ENCODE measurements around the gene TRIP12.

TRIP12 gene

DNA sequence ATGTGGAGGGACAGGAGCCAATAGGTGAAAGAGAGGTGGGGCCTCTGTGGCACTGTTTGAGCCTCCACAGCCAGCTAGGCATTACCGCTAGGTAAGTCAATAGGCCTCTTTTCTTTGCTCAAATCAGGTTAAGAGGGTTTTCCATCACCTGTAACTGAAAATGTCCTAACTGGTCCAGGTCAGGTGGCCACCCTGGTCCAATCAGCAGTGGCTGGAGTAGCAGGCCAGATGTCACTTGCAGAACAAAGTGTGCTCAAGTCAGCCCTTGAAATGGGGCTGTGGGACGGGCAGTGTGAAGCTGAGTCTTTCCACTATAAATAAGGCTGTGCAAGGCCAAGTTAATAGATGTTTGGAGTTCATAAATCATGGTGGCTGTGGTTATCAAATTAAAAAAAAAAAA lies 21.4 kb upstream of the TRIP12 start (continued):
- TF ChIP-seq, protein P1, sequence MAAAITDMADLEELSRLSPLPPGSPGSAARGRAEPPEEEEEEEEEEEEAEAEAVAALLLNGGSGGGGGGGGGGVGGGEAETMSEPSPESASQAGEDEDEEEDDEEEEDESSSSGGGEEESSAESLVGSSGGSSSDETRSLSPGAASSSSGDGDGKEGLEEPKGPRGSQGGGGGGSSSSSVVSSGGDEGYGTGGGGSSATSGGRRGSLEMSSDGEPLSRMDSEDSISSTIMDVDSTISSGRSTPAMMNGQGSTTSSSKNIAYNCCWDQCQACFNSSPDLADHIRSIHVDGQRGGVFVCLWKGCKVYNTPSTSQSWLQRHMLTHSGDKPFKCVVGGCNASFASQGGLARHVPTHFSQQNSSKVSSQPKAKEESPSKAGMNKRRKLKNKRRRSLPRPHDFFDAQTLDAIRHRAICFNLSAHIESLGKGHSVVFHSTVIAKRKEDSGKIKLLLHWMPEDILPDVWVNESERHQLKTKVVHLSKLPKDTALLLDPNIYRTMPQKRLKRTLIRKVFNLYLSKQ (tag by site-specific recombination; IDR thresholded peaks at IDR 0.05; ENCODE audit: borderline replicate concordance) = no peak
- TF ChIP-seq ZNF16 (tag by site-specific recombination; IDR thresholded peaks at IDR 0.05; ENCODE audit: low read depth) (no peak), IKZF3 (tag by site-specific recombination; IDR thresholded peaks at IDR 0.05) (no peak), ZNF660 (tag by site-specific recombination; IDR thresholded peaks at IDR 0.05) (no peak), ZNF610 (tag by site-specific recombination; IDR thresholded peaks at IDR 0.05; ENCODE audit: borderline replicate concordance) (no peak), ZNF140 (tag by site-specific recombination; IDR thresholded peaks at IDR 0.05) (no peak)
- TF ChIP-seq, protein P2, sequence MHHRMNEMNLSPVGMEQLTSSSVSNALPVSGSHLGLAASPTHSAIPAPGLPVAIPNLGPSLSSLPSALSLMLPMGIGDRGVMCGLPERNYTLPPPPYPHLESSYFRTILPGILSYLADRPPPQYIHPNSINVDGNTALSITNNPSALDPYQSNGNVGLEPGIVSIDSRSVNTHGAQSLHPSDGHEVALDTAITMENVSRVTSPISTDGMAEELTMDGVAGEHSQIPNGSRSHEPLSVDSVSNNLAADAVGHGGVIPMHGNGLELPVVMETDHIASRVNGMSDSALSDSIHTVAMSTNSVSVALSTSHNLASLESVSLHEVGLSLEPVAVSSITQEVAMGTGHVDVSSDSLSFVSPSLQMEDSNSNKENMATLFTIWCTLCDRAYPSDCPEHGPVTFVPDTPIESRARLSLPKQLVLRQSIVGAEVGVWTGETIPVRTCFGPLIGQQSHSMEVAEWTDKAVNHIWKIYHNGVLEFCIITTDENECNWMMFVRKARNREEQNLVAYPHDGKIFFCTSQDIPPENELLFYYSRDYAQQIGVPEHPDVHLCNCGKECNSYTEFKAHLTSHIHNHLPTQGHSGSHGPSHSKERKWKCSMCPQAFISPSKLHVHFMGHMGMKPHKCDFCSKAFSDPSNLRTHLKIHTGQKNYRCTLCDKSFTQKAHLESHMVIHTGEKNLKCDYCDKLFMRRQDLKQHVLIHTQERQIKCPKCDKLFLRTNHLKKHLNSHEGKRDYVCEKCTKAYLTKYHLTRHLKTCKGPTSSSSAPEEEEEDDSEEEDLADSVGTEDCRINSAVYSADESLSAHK (tag by site-specific recombination; IDR thresholded peaks at IDR 0.05) = no peak

DNA sequence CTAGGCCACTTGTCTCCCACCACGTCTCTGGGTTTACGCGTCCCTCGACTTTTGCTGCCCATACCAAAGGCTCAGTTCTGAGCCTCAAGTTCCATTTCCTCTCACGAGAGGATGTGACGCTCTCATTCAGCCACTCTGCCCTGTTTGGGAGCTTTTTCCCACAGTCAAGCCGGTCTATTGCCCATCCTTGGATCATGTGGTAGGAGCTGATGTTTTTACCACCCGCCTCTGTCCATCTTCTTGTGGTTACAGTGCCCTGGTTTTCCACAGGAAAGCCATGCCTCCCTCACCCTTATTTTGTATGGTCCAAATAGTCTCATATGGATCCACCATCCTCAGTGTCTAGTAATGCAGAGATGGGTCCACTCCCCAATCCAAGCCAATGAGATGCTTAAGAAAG lies 20.9 kb upstream of the TRIP12 start:
- POLR2A ChIA-PET = no interaction called here
- no peaks in the 10 kb centered on the region for H3K9me3 ChIP-seq (ENCODE audit: control insufficient read depth, insufficient read depth, low read depth, low read length)

More for the DNA sequence above, 20.9 kb upstream of the TRIP12 start:
- TF ChIP-seq, protein P3, sequence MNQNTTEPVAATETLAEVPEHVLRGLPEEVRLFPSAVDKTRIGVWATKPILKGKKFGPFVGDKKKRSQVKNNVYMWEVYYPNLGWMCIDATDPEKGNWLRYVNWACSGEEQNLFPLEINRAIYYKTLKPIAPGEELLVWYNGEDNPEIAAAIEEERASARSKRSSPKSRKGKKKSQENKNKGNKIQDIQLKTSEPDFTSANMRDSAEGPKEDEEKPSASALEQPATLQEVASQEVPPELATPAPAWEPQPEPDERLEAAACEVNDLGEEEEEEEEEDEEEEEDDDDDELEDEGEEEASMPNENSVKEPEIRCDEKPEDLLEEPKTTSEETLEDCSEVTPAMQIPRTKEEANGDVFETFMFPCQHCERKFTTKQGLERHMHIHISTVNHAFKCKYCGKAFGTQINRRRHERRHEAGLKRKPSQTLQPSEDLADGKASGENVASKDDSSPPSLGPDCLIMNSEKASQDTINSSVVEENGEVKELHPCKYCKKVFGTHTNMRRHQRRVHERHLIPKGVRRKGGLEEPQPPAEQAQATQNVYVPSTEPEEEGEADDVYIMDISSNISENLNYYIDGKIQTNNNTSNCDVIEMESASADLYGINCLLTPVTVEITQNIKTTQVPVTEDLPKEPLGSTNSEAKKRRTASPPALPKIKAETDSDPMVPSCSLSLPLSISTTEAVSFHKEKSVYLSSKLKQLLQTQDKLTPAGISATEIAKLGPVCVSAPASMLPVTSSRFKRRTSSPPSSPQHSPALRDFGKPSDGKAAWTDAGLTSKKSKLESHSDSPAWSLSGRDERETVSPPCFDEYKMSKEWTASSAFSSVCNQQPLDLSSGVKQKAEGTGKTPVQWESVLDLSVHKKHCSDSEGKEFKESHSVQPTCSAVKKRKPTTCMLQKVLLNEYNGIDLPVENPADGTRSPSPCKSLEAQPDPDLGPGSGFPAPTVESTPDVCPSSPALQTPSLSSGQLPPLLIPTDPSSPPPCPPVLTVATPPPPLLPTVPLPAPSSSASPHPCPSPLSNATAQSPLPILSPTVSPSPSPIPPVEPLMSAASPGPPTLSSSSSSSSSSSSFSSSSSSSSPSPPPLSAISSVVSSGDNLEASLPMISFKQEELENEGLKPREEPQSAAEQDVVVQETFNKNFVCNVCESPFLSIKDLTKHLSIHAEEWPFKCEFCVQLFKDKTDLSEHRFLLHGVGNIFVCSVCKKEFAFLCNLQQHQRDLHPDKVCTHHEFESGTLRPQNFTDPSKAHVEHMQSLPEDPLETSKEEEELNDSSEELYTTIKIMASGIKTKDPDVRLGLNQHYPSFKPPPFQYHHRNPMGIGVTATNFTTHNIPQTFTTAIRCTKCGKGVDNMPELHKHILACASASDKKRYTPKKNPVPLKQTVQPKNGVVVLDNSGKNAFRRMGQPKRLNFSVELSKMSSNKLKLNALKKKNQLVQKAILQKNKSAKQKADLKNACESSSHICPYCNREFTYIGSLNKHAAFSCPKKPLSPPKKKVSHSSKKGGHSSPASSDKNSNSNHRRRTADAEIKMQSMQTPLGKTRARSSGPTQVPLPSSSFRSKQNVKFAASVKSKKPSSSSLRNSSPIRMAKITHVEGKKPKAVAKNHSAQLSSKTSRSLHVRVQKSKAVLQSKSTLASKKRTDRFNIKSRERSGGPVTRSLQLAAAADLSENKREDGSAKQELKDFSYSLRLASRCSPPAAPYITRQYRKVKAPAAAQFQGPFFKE (tag by site-specific recombination; IDR thresholded peaks at IDR 0.05; ENCODE audit: borderline replicate concordance) = no peak
- TF ChIP-seq RBAK (tag by site-specific recombination; IDR thresholded peaks at IDR 0.05) (no peak), SCRT1 (tag by site-specific recombination; IDR thresholded peaks at IDR 0.05; ENCODE audit: borderline replicate concordance) (no peak), ZNF112 (tag by site-specific recombination; IDR thresholded peaks at IDR 0.05) (no peak), KLF9 (tag by site-specific recombination; IDR thresholded peaks at IDR 0.05; ENCODE audit: low read depth) (no peak), ZNF302 (tag by site-specific recombination; IDR thresholded peaks at IDR 0.05; ENCODE audit: low read depth) (no peak), ZNF169 (tag by site-specific recombination; IDR thresholded peaks at IDR 0.05) (no peak), ZNF311 (tag by site-specific recombination; IDR thresholded peaks at IDR 0.05; ENCODE audit: borderline replicate concordance) (no peak), ZNF48 (tag by site-specific recombination; IDR thresholded peaks at IDR 0.05) (no peak), ZNF10 (tag by site-specific recombination; IDR thresholded peaks at IDR 0.05) (no peak), ZNF600 (tag by site-specific recombination; IDR thresholded peaks at IDR 0.05) (no peak), ZNF658 (tag by site-specific recombination; IDR thresholded peaks at IDR 0.05) (no peak), ZNF114 (tag by site-specific recombination; IDR thresholded peaks at IDR 0.05) (no peak)
- TF ChIP-seq, protein P4, sequence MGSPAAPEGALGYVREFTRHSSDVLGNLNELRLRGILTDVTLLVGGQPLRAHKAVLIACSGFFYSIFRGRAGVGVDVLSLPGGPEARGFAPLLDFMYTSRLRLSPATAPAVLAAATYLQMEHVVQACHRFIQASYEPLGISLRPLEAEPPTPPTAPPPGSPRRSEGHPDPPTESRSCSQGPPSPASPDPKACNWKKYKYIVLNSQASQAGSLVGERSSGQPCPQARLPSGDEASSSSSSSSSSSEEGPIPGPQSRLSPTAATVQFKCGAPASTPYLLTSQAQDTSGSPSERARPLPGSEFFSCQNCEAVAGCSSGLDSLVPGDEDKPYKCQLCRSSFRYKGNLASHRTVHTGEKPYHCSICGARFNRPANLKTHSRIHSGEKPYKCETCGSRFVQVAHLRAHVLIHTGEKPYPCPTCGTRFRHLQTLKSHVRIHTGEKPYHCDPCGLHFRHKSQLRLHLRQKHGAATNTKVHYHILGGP (tag by site-specific recombination; IDR thresholded peaks at IDR 0.05) = no peak
- TF ChIP-seq, protein P5, sequence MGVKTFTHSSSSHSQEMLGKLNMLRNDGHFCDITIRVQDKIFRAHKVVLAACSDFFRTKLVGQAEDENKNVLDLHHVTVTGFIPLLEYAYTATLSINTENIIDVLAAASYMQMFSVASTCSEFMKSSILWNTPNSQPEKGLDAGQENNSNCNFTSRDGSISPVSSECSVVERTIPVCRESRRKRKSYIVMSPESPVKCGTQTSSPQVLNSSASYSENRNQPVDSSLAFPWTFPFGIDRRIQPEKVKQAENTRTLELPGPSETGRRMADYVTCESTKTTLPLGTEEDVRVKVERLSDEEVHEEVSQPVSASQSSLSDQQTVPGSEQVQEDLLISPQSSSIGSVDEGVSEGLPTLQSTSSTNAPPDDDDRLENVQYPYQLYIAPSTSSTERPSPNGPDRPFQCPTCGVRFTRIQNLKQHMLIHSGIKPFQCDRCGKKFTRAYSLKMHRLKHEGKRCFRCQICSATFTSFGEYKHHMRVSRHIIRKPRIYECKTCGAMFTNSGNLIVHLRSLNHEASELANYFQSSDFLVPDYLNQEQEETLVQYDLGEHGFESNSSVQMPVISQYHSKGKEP (tag by site-specific recombination; IDR thresholded peaks at IDR 0.05) = no peak
- TF ChIP-seq, protein P6, sequence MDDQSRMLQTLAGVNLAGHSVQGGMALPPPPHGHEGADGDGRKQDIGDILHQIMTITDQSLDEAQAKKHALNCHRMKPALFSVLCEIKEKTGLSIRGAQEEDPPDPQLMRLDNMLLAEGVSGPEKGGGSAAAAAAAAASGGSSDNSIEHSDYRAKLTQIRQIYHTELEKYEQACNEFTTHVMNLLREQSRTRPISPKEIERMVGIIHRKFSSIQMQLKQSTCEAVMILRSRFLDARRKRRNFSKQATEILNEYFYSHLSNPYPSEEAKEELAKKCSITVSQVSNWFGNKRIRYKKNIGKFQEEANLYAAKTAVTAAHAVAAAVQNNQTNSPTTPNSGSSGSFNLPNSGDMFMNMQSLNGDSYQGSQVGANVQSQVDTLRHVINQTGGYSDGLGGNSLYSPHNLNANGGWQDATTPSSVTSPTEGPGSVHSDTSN (CRISPR knock-in tag; IDR thresholded peaks at IDR 0.05) = no peak
- H3K36me3 ChIP-seq (ENCODE audit: control insufficient read depth in 2 of 2, insufficient read depth in 1 of 2, low read length in 2 of 2) = no peaks in the 10 kb centered on the region; a peak in 1 of 3 replicates
- no peaks in the 10 kb centered on the region for H3K4me1 ChIP-seq (ENCODE audit: control insufficient read depth, insufficient read depth, low read length)
- no peak overlapping the region for H3K4me3 ChIP-seq (ENCODE audit: low read depth, low read length)
- no peak overlapping the region for H3K27ac ChIP-seq (ENCODE audit: extremely low read depth, low read depth, low read length)
- CTCF ChIA-PET = no interaction called here
